HepG2 (cell line): ENCODE measurements around the gene PHLPP2. TPM values are rescaled to one million over a fixed set of nuclear protein-coding genes. Genes with fewer than 3 reads are reported as not detected.

Experiments
- HMGXB3 ChIP-seq: sonication (generic); formaldehyde crosslinking; IDR thresholded peaks from 2 replicates; pipeline ENCODE4 v1.4.0; 2020; ENCODE audit warnings: missing genetic modification reagents, borderline replicate concordance
- IKZF5 ChIP-seq: IDR thresholded peaks from 2 replicates; pipeline ENCODE4 v1.6.1; 2018; ENCODE audit warnings: missing genetic modification reagents, mild to moderate bottlenecking, missing compliant biosample characterization
- KDM2A ChIP-seq: sonication (generic); formaldehyde crosslinking; IDR thresholded peaks from 2 replicates; pipeline ENCODE4 v1.4.0; 2020; ENCODE audit warnings: low read depth, missing genetic modification reagents, borderline replicate concordance
- KLF6 ChIP-seq: IDR thresholded peaks from 2 replicates; pipeline ENCODE4 v1.8.0; 2016; ENCODE audit warnings: missing biosample characterization, missing genetic modification reagents
- PCBP2 ChIP-seq: fragments of 200-400 bp; formaldehyde crosslinking; optimal IDR thresholded peaks from 2 replicates; pipeline ENCODE3; 2018; ENCODE audit warnings: low read length, low read depth; ENCODE audit not compliant: poor library complexity, severe bottlenecking
- PHF21A ChIP-seq: sonication (generic); formaldehyde crosslinking; IDR thresholded peaks from 2 replicates; pipeline ENCODE4 v1.5.0; 2020; ENCODE audit warnings: mild to moderate bottlenecking, missing genetic modification reagents
- PRDM15 ChIP-seq: sonication (generic); formaldehyde crosslinking; IDR thresholded peaks from 2 replicates; pipeline ENCODE4 v1.4.0; 2020; ENCODE audit warnings: missing genetic modification reagents
- PRPF4 ChIP-seq: fragments of 200-400 bp; formaldehyde crosslinking; IDR thresholded peaks from 2 replicates; pipeline ENCODE4 v1.6.1; 2016; ENCODE audit warnings: low read length, low read depth; ENCODE audit not compliant: poor library complexity, severe bottlenecking
- RNF219 ChIP-seq: sonication (generic); formaldehyde crosslinking; IDR thresholded peaks from 2 replicates; pipeline ENCODE4 v1.5.0; 2020; ENCODE audit warnings: mild to moderate bottlenecking, missing genetic modification reagents
- ZNF207 ChIP-seq: fragments of 450-650 bp; IDR thresholded peaks from 2 replicates; pipeline ENCODE4 v1.6.1; 2016; ENCODE audit warnings: antibody characterized with exemption, borderline replicate concordance
- ZNF337 ChIP-seq: sonication (generic); formaldehyde crosslinking; IDR thresholded peaks from 2 replicates; pipeline ENCODE4 v1.5.1; 2020; ENCODE audit warnings: missing genetic modification reagents, low read depth, mild to moderate bottlenecking, borderline replicate concordance
- ZNF33A ChIP-seq: sonication (generic); formaldehyde crosslinking; IDR thresholded peaks from 2 replicates; pipeline ENCODE4 v1.5.1; 2020; ENCODE audit warnings: missing genetic modification reagents, mild to moderate bottlenecking, moderate library complexity, borderline replicate concordance
- ZNF563 ChIP-seq: sonication (generic); formaldehyde crosslinking; IDR thresholded peaks from 2 replicates; pipeline ENCODE4 v1.8.0; 2022; ENCODE audit warnings: mild to moderate bottlenecking, moderate library complexity, missing genetic modification reagents
- ZNF737 ChIP-seq: sonication (generic); formaldehyde crosslinking; IDR thresholded peaks from 2 replicates; pipeline ENCODE4 v1.5.0; 2020; ENCODE audit warnings: missing genetic modification reagents, mild to moderate bottlenecking, borderline replicate concordance
- ZNF850 ChIP-seq: sonication (generic); formaldehyde crosslinking; conservative IDR thresholded peaks from 2 replicates; pipeline ENCODE4 v1.9.0; 2021; ENCODE audit warnings: mild to moderate bottlenecking, missing genetic modification reagents
- ZSCAN29 ChIP-seq: sonication (generic); formaldehyde crosslinking; conservative IDR thresholded peaks from 2 replicates; pipeline ENCODE4 v1.4.0; 2020; ENCODE audit warnings: mild to moderate bottlenecking, missing genetic modification reagents
- polyA plus RNA-seq, 8 experiments: library from polyadenylated mRNA; depleted of rRNA in 3 of 8; stranded (reverse) in 7 of 8; unstranded in 1 of 8; fragments of >200 nt; fragmentation: Illumina TruSeq in 4 of 8; extraction: Trizol in 4 of 8; gene quantifications; 2 replicates each; pipeline versions ENCODE4 v1.2.1 to v1.2.3, GENCODE V29; 2011 to 2016; ENCODE audit warnings: low read depth in 4 of 8, missing spikeins in 1 of 8, mixed read lengths in 1 of 8; ENCODE audit not compliant: insufficient read depth in 1 of 8
- total RNA-seq, 5 experiments: library from RNA; depleted of rRNA; stranded (reverse); fragments of >200 nt; fragmentation: Illumina TruSeq; extraction: Trizol; gene quantifications; 2 replicates each; pipeline ENCODE4 v1.2.3, GENCODE V29; 2016; ENCODE audit warnings: low read depth in 1 of 5

PHLPP2 gene
- total and polyA plus RNA-seq, 2 of the 13 experiments (the other 11 are each of a cell fraction or from before 2014, with no cell fraction given): 8.9 TPM

- no peak for TF ChIP-seq PRDM15 (CRISPR knock-in tag)
- no peak for TF ChIP-seq PRPF4
- TF ChIP-seq ZNF337 (CRISPR knock-in tag): no peak
- TF ChIP-seq ZNF737: no peak
- TF ChIP-seq RNF219: no peak
- TF ChIP-seq HMGXB3: 0 out of 2 replicates have a peak, but pooled peaks have one; percentile 32
- no peak for TF ChIP-seq ZNF33A (CRISPR knock-in tag)
- TF ChIP-seq KDM2A (CRISPR knock-in tag): peak; percentile 43; the same call in 1 of the 2 replicates
- TF ChIP-seq ZNF563 (CRISPR knock-in tag): peak; percentile 88; the same call in 1 of the 2 replicates
- TF ChIP-seq PHF21A (CRISPR knock-in tag): no peak
- no peak for TF ChIP-seq ZNF207
- TF ChIP-seq PCBP2: no peak
- 0 out of 2 replicates have a peak, but pooled peaks have one; percentile 9 for TF ChIP-seq ZNF850 (CRISPR knock-in tag)
- no peak; the same call in 1 of the 2 replicates for TF ChIP-seq ZSCAN29 (CRISPR knock-in tag)
- peak; percentile 47; the same call in 1 of the 2 replicates for TF ChIP-seq IKZF5 (CRISPR knock-in tag)
- TF ChIP-seq KLF6 (CRISPR knock-in tag): peak; percentile 36; the same call in 1 of the 2 replicates
These were observed 773 bp downstream of the PHLPP2 start (continued) for GRCh38 chr16:71723537-71724319.
